ENCODE results near the gene UTP4.

The UTP4 gene

DNA sequence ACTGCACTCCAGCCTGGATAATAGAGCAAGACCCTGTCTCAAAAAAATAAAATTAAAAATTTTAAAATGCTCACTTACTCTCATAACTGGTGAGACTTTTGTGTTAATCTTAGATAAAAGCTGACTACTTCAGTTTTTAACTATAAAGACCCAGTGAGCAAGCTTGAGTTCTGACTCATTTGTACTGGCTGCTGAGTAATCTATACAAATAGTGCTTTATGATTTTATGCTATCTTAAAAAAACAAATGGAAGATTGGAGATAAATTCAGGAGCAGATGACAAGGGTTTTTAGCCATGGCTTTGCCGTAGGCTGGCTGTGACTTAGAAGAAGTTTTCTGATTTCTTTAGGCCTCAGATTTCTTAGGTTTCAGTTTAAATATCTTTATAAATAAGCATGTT is 85.0 kb downstream of the UTP4 start:
- Histone ChIP-seq H3K9me3 (ENCODE audit: control insufficient read depth, insufficient read depth, low read length) (no peaks in the 10 kb centered on the region), H3K4me1 (ENCODE audit: control insufficient read depth, insufficient read depth, low read length) (no peaks in the 10 kb centered on the region), H3K27ac (ENCODE audit: low read length) (no peak overlapping the region), H3K4me3 (ENCODE audit: low read length) (no peak overlapping the region), H3K36me3 (ENCODE audit: control insufficient read depth, insufficient read depth, low read length) (no peaks in the 10 kb centered on the region), H3K27me3 (ENCODE audit: control insufficient read depth, insufficient read depth, low read length) (no peaks in the 10 kb centered on the region)
- WGBS (ENCODE audit: insufficient coverage, insufficient read length), result no CpG with 5 or more reads among the region's 1 CpG
- DNase-seq (ENCODE audit: low read depth, low spot score), result no peak
